ENCODE results near the gene RNF121. TPM values are rescaled to one million over a fixed set of nuclear protein-coding genes. Genes with fewer than 3 reads are reported as not detected.

RNF121 gene
- total RNA-seq, 2 experiments from 2014 or later: 15.4 to 16.8 TPM

DNA sequence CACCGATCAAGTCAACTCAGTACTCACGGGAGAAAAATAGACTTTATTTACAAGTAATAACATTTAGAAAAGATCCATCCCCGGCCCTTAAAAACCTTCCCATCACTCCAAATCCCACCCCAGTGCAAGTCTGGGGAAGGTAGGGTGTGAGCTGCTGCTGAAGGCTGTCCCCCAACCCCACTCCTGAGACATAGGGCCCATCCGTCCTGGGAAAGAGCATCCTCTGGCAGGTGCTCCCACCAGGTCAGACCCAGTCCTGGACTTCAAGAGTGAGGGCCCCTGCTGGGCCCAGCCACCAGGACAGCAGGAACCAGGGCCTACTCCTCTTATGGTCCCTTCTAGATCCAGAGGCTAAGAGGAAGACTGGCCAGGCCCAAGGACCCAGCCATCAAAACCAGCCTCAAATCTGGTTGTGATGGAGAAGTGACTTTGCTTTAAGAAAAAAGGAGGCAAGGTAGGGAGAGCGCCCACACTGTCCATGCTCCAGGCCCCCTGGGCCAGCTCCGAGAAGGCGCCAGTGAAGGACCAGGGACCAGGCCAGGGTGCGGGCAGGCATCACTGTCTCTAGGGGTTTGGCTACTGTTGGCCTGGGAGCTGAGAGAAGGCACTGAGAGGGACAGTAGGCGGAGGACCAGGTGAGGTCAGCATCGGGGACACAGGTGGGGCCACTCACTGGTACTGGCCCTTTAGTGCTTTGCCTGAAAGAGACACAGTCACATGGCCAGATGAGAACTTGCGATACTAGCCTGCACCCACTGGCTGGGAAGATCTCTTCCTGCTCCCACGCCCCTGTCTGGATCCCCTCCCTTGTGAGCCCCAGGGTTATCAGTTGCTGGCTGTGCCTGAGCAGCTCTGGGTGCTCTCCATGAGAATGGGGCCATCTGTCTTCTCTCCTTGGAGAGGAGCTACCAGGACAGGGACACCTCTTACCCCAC lies 74.3 kb downstream of the RNF121 start:
- intact Hi-C loops (cut with micrococcal nuclease): no loop called here
- H3K4me3 Mint-ChIP-seq: no peak overlapping the region
- no peaks in the 10 kb centered on the region for H3K9me3 Mint-ChIP-seq
- CTCF ChIA-PET: no interaction called here
- H3K4me1 Mint-ChIP-seq (ENCODE audit: low read depth): peaks cover 21% of the 10 kb centered on the region
- no peak for DNase-seq
- H3K27ac Mint-ChIP-seq: peak overlapping the region; percentile 37
- peaks cover 32% of the 10 kb centered on the region for H3K36me3 Mint-ChIP-seq (ENCODE audit: low read depth)
- H3K27me3 Mint-ChIP-seq (ENCODE audit: low read depth): no peaks in the 10 kb centered on the region

DNA sequence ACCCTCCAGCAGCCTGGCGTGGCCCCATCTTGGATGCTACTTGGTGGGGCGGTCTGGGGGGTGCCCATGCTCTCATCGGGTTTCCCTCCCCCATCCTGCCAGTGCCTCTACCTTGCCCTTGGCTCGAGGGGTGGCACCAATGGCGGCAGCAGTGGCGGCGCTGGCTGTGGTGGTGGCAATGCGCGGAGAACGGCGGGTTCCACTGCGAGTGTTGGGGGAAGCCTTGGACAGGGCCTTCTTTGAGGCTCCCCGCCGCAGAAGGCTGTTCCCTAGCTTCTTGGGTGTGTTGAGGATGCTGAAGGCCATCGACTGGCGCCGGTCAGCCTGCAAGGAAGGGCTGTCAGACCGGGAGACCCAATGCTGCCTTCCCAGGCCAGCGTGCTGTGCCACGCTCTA lies 74.9 kb downstream of the RNF121 start:
- H3K27ac Mint-ChIP-seq: no peak overlapping the region
- intact Hi-C loops (cut with micrococcal nuclease): no loop called here
- H3K9me3 Mint-ChIP-seq: no peaks in the 10 kb centered on the region
- no peaks in the 10 kb centered on the region for H3K27me3 Mint-ChIP-seq (ENCODE audit: low read depth)
- H3K4me3 Mint-ChIP-seq: no peak overlapping the region
- H3K36me3 Mint-ChIP-seq (ENCODE audit: low read depth): peaks cover 37% of the 10 kb centered on the region
- CTCF ChIA-PET: no interaction called here
- DNase-seq: no peak
- H3K4me1 Mint-ChIP-seq (ENCODE audit: low read depth): peaks cover 15% of the 10 kb centered on the region

DNA sequence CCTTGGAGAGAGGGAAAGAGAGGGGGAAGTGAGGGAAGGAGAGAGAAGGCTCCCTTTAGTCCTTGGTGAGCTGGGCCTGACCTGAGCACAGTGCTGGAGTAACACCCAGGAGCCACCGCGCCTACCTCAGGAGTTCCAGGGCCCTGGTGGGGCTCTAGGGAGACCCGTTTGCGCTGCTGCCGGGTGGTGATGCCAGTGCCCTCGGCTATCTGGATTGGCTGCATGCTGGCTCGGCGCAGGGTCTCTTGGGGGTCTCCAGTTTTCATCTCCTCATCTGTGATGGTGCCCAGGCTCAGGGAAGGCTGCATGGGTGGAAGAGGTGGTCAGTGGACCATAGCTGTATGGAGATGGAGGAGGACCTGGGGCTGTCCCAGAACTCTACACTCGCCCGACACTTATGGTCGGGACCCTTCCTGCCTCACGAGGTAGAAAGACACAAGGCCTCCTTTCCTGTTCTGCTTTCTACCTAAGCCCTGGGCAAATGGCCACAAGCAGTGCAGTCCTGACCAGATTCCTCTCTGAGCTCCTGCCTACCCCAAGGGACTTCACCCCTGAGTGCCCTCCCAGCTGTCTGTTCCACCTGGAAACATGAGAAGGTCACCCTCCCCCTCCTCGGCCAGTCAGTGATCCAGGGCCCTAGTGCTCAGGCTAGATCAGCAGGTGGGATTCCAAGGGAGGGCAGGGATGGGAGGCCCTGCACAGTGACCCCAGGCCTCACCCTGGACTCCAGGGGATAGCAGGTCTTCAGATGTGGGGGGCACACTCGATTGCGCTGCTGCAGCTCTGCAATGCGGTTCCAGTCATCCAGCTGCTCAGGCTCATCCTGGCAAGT lies 75.9 kb downstream of the RNF121 start:
- no peak overlapping the region for H3K27ac Mint-ChIP-seq
- H3K27me3 Mint-ChIP-seq (ENCODE audit: low read depth): no peaks in the 10 kb centered on the region
- CTCF ChIA-PET: no interaction called here
- H3K9me3 Mint-ChIP-seq: no peaks in the 10 kb centered on the region
- H3K4me3 Mint-ChIP-seq: no peak overlapping the region
- peaks cover 38% of the 10 kb centered on the region for H3K36me3 Mint-ChIP-seq (ENCODE audit: low read depth)
- no peak for DNase-seq
- H3K4me1 Mint-ChIP-seq (ENCODE audit: low read depth): peaks cover 5% of the 10 kb centered on the region
- intact Hi-C loops (cut with micrococcal nuclease): no loop called here

DNA sequence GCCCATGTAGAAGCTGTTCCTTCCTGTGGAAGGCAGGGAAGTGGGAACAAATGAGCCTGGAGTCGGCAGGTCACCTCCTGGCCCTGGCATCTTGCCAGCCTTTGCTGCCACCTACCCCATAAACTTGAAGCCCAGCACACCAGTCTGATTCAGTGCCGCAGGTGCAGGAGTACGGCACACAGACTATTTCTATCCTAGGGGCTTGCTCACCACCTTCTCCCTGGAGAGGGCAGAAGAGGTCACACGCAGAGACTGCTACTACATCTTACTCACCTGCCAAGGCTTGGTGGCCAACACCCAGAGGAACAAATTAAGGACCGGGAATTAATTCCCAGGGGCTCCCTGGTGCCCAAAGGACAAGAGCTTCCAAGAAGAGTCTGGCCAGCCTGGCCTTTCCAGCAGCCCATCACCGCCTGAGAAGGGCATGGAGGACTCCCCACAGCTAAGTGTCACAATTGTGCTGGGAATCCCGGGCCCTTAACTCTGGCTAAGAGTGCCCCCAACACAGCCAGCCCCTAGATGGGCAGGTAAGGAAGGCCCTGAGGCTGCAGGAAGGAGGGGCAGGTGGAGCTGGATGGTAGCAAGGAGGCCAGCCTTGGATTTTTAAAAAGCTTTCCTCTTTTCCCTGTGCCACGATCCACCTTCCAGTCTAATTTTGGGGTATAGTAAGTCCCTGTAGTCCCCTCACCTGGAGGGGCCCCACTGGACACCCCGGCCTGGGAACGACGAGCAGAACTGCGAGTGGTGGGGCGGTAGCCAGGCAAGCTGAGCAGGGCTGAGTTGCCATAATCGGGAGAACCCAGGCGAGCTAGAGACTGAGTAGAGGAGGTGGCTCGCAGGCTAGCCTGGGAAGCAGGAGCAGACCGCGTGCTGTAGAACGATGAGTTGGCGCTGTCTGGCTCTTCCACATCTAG lies 76.8 kb downstream of the RNF121 start:
- no peaks in the 10 kb centered on the region for H3K4me1 Mint-ChIP-seq (ENCODE audit: low read depth)
- H3K27me3 Mint-ChIP-seq (ENCODE audit: low read depth): no peaks in the 10 kb centered on the region
- H3K4me3 Mint-ChIP-seq: no peak overlapping the region
- no peaks in the 10 kb centered on the region for H3K9me3 Mint-ChIP-seq
- intact Hi-C loops (cut with micrococcal nuclease): no loop called here
- peak overlapping the region; percentile 44 for H3K27ac Mint-ChIP-seq
- CTCF ChIA-PET: no interaction called here
- H3K36me3 Mint-ChIP-seq (ENCODE audit: low read depth): peaks cover 37% of the 10 kb centered on the region
- no peak for DNase-seq

DNA sequence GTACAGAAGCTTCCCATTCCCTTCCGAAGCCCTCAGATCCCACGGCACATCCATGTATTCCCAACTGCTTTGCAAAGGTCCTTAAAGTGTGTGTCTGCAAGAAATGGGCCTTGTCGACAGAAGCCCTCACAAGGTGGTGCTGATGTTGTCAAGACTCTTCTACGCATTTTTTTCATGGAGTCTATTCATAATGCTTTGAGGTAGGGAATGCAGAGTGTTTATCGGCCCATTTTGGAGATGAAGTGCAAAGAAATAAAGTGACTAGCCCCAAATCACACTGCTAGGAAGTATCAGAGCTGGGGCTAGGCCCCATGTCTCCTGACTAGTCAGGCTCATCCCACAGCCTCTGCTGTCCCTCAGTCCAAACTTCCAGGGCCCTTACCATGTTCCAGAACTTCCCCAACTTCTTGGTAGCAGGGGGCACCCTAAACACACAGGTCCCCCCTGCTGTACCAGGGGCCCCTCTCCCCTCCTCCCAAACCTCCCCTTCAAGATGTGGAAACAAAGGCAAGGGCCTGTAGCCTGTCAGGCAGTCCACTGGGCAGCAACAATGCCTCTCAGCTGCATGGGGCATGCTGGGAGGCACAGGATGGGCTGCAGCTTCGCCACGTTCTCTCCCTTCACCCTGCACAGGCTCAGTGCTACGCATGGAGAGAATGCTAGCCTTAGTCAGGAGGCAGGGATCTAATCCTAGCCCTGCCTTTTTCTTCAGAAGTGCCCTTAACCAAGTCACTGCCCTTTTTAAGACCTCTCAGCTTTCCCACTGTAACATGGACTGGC lies 77.7 kb downstream of the RNF121 start:
- Mint-ChIP-seq H3K27me3 (ENCODE audit: low read depth) (no peaks in the 10 kb centered on the region), H3K36me3 (ENCODE audit: low read depth) (peaks cover 36% of the 10 kb centered on the region), H3K4me3 (no peak overlapping the region), H3K27ac (peak overlapping the region; percentile 44), H3K4me1 (ENCODE audit: low read depth) (no peaks in the 10 kb centered on the region), H3K9me3 (no peaks in the 10 kb centered on the region)
- intact Hi-C loops (cut with micrococcal nuclease): no loop called here
- no peak for DNase-seq
- CTCF ChIA-PET: no interaction called here

DNA sequence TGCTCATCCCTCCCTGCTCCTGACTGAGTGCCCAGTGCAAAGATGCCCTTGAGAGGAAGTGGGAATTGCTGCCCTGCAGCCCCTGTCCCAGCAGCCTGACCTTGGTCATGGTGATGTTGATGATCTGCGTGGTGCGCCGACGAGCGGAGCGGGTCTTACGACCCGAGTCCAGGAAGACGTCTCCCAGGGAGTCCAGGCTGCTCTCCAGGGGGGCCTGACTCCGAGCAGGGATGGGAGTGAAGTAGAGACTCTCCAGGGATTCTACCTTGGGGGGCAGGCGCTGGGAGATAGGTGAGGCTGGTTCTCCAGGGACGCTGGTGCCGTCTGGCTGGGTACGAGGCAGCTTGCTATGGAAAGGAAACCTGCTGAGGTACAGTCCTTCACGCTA lies 78.2 kb downstream of the RNF121 start:
- H3K4me3 Mint-ChIP-seq: no peak overlapping the region
- no peaks in the 10 kb centered on the region for H3K4me1 Mint-ChIP-seq (ENCODE audit: low read depth)
- no peaks in the 10 kb centered on the region for H3K9me3 Mint-ChIP-seq
- intact Hi-C loops (cut with micrococcal nuclease): no loop called here
- CTCF ChIA-PET: no interaction called here
- DNase-seq: no peak
- peaks cover 36% of the 10 kb centered on the region for H3K36me3 Mint-ChIP-seq (ENCODE audit: low read depth)
- H3K27ac Mint-ChIP-seq: no peak overlapping the region
- no peaks in the 10 kb centered on the region for H3K27me3 Mint-ChIP-seq (ENCODE audit: low read depth)

DNA sequence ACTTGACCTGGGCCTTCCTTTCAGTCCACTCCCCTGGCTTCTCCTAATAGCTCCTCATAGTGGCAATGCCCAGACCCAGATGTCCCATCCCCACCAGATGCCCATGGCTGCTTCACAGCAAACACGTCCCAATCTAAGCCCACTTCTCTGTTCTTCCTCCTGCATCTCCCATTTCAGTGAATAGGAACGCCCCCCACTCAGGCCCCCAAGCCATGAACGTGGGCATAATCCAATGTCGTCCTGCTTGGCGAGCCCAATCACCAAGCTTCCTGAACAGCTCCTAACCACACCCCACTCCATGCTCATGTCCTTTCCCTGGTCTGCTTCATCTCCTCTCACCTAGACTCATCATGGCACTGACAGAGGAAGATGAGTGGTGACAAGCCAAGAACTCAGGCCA lies 78.7 kb downstream of the RNF121 start:
- Mint-ChIP-seq H3K36me3 (ENCODE audit: low read depth) (peaks cover 36% of the 10 kb centered on the region), H3K9me3 (no peaks in the 10 kb centered on the region), H3K27me3 (ENCODE audit: low read depth) (no peaks in the 10 kb centered on the region), H3K27ac (no peak overlapping the region), H3K4me3 (no peak overlapping the region), H3K4me1 (ENCODE audit: low read depth) (no peaks in the 10 kb centered on the region)
- intact Hi-C loops (cut with micrococcal nuclease): no loop called here
- CTCF ChIA-PET: interaction anchor here (0.7 kb wide), 1 partner anchor 11 kb away, joined by 3 read pairs; no protein-coding TSS in a partner anchor
- no peak for DNase-seq

DNA sequence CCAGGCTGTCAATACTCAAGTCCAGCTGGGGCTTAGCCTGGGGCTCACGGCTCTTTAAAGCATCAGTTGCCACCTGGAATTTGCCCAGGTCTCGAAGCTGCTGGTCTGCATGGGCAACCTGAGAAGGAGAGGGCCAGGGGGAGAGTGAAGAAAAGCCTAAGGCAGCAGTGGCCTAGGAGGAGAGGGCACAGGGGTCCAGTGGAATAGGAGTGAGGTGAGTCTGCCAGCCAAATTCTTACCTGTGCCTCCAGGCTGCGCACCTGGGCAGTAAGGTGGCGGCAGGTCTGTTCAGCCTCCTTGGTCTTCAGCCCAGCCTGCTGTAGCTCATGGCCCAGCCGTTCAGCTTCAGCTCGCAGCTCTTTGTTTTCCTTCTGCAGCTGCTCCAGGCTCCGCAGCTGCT lies 79.9 kb downstream of the RNF121 start:
- intact Hi-C loops (cut with micrococcal nuclease): no loop called here
- H3K27ac Mint-ChIP-seq: no peak overlapping the region
- no peak for DNase-seq
- no peaks in the 10 kb centered on the region for H3K4me1 Mint-ChIP-seq (ENCODE audit: low read depth)
- H3K27me3 Mint-ChIP-seq (ENCODE audit: low read depth): no peaks in the 10 kb centered on the region
- CTCF ChIA-PET: interaction anchor here (0.6 to 1.5 kb wide), 3 partner anchors 10 to 32 kb away, joined by 3 to 5 read pairs (median 4); no protein-coding TSS in a partner anchor
- peaks cover 39% of the 10 kb centered on the region for H3K36me3 Mint-ChIP-seq (ENCODE audit: low read depth)
- H3K9me3 Mint-ChIP-seq: no peaks in the 10 kb centered on the region
- no peak overlapping the region for H3K4me3 Mint-ChIP-seq

DNA sequence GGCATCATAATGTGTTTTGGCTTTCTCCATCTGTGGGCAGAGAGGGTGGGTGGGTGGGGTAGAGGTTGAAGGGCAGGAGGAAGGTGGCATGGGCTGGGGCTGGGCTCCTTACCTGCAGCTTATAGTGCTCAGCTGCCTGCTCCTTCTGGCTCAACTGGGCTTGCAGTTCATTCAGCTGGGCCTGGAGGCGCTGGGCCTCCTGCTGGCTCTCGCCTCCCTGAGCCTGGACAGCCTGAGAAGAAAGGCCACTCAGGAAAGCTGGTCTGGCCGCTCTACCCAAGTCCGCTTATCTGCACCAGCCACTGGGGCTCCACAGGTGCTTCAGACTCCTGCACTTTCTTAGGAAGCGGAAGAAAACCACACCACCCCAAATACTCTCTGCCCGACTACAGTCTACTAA lies 80.3 kb downstream of the RNF121 start:
- intact Hi-C loops (cut with micrococcal nuclease): no loop called here
- no peaks in the 10 kb centered on the region for H3K9me3 Mint-ChIP-seq
- peaks cover 39% of the 10 kb centered on the region for H3K36me3 Mint-ChIP-seq (ENCODE audit: low read depth)
- no peak overlapping the region for H3K27ac Mint-ChIP-seq
- CTCF ChIA-PET: interaction anchor here (0.6 to 1.5 kb wide), 3 partner anchors 10 to 32 kb away, joined by 3 to 5 read pairs (median 4); no protein-coding TSS in a partner anchor
- no peaks in the 10 kb centered on the region for H3K27me3 Mint-ChIP-seq (ENCODE audit: low read depth)
- no peak for DNase-seq
- H3K4me3 Mint-ChIP-seq: no peak overlapping the region
- H3K4me1 Mint-ChIP-seq (ENCODE audit: low read depth): no peaks in the 10 kb centered on the region

DNA sequence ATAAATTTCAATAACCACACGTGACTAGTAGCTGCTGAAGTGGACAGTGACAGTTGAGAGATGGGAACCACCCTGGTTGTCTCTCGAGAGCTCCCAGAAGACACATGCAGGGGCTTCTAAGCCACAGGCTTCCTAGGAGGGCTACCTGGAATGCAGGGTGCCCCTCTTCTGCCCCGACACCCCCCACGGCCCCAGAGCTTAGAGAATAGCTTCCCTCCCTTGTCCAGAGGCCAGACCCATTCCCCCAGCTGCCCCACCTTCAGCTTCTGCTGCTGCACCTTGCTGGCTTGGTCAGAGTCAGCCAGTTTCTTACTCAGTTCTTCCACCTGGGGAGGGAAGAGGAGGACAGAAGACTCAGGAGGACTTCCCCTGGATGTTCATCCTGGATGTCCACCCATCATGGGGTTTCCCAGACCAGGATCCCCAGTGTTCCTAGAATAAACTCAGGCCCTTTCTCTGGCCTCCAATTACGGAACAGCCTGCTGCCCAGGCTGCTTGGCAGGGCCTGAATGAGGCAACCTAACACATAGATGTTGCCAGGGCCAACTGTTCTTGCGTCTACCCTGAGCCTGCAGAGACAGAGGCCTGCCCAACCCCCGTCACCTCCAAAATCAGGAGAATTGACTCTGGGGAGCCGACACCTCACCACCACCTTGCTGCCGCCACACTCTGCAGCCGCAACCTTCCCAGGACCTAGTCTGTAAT lies 81.8 kb downstream of the RNF121 start:
- H3K36me3 Mint-ChIP-seq (ENCODE audit: low read depth): peaks cover 50% of the 10 kb centered on the region
- H3K27ac Mint-ChIP-seq: no peak overlapping the region
- CTCF ChIA-PET: no interaction called here
- no peak overlapping the region for H3K4me3 Mint-ChIP-seq
- H3K27me3 Mint-ChIP-seq (ENCODE audit: low read depth): no peaks in the 10 kb centered on the region
- DNase-seq: no peak
- H3K9me3 Mint-ChIP-seq: no peaks in the 10 kb centered on the region
- no peaks in the 10 kb centered on the region for H3K4me1 Mint-ChIP-seq (ENCODE audit: low read depth)
- intact Hi-C loops (cut with micrococcal nuclease): no loop called here

DNA sequence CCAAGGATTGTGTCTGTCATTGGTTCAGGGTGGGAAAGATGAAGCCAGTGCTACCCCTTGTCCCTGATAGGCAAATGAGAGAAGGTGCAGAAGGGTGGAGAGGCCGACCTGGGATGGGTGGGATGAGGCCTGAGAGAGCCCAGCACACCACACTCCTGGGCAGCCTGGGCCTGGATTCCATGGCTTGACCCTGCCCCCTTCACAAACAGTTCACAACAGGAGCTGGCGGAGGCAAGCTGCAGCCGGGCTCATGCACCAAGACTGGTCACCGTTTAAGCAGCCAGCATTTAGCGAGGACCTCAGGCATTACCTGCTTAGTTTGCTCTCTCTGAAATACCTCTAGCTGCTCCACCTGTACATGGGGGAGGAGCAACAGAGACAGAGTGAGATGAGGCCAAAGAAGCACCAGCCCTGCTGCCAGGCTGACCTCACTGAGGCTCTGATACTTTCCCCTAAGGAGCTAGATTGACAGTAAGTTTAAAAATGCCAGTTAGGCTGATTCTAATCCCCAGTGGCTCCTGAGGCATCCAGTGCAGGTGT lies 83.3 kb downstream of the RNF121 start:
- Mint-ChIP-seq H3K36me3 (ENCODE audit: low read depth) (peaks cover 48% of the 10 kb centered on the region), H3K27me3 (ENCODE audit: low read depth) (no peaks in the 10 kb centered on the region), H3K9me3 (no peaks in the 10 kb centered on the region), H3K4me1 (ENCODE audit: low read depth) (no peaks in the 10 kb centered on the region), H3K27ac (no peak overlapping the region), H3K4me3 (no peak overlapping the region)
- no peak for DNase-seq
- intact Hi-C loops (cut with micrococcal nuclease): no loop called here
- CTCF ChIA-PET: interaction anchor here (0.6 to 1.4 kb wide), 2 partner anchors 9 to 12 kb away, joined by 3 to 6 read pairs; no protein-coding TSS in a partner anchor

All from activated naive CD4-positive, alpha-beta T cell treated with anti-CD3 and anti-CD28 coated beads for 36 hours (primary cell).